Measurements from ENCODE around the gene VGF. TPM values are rescaled to one million over a fixed set of nuclear protein-coding genes. Genes with fewer than 3 reads are reported as not detected.

Gene VGF
- total RNA-seq, 1 experiment from 2014 or later: 1.2 TPM

DNA sequence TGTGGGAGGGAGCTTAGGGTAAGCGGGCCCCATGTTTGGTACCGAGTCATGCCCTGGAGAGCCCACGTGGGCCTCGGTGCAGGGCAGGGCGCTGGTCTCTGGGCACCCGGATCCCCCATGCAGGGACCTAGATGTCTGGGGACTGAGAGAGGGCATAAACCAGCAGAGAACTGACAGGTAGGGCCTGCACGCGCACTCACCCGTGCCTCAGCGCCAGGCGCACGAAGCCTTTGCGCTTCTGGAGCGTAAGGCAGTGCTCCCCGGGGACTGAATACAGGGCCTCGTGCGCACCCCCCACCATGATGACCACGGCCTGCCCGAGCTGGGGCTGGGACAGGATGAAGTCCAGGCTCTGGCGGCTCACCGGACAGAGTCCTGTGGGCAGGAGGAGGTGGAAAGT is 32.6 kb upstream of the VGF start:
- H3K9me3 Mint-ChIP-seq (ENCODE audit: unreplicated experiment): no peaks in the 10 kb centered on the region
- no peak for DNase-seq

DNA sequence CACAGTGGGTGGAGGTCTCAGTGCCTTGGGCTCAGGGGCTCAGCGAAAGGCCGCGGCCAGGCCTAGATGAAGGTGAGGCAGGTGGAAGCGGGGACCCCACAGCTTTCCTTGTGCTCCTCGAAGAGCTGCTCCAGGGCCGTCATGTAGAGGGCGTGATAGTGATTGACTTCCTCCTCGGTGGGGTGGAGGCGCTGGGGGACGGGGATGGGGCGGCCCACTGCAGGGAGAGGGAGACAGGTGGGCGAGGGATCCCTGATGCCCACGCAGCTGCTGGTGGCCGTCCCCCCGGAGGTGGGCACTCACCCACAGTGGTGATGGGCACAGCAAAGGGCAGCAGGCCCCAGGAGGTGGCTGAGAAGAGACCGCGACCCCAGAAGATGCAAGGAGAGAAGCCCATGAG is 30.5 kb upstream of the VGF start:
- TF ChIP-seq, protein P1, sequence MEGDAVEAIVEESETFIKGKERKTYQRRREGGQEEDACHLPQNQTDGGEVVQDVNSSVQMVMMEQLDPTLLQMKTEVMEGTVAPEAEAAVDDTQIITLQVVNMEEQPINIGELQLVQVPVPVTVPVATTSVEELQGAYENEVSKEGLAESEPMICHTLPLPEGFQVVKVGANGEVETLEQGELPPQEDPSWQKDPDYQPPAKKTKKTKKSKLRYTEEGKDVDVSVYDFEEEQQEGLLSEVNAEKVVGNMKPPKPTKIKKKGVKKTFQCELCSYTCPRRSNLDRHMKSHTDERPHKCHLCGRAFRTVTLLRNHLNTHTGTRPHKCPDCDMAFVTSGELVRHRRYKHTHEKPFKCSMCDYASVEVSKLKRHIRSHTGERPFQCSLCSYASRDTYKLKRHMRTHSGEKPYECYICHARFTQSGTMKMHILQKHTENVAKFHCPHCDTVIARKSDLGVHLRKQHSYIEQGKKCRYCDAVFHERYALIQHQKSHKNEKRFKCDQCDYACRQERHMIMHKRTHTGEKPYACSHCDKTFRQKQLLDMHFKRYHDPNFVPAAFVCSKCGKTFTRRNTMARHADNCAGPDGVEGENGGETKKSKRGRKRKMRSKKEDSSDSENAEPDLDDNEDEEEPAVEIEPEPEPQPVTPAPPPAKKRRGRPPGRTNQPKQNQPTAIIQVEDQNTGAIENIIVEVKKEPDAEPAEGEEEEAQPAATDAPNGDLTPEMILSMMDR (IDR thresholded peaks at IDR 0.05; ENCODE audit: insufficient read depth in 1 of 2, low read depth in 1 of 2, low read length in 1 of 2, severe bottlenecking in 1 of 2, unreplicated experiment in 1 of 2): no peak
- H3K4me3 ChIP-seq (ENCODE audit: low read depth, low read length): no peak overlapping the region
- H3K27ac Mint-ChIP-seq (ENCODE audit: unreplicated experiment): no peak overlapping the region
- no peaks in the 10 kb centered on the region for H3K9me3 ChIP-seq
- intact Hi-C loops (cut with micrococcal nuclease; ENCODE audit: unreplicated experiment): no loop called here
- H3K27me3 ChIP-seq (replicated peaks; ENCODE audit: control insufficient read depth, insufficient read depth, low read length): no peaks in the 10 kb centered on the region
- peaks cover 14% of the 10 kb centered on the region for H3K4me1 ChIP-seq
- no TSS peak for BruUV-seq (replicated peaks)
- H3K4me3 Mint-ChIP-seq (ENCODE audit: unreplicated experiment): no peak overlapping the region
- no peaks in the 10 kb centered on the region for H3K9me3 Mint-ChIP-seq (ENCODE audit: unreplicated experiment)
- no peak for DNase-seq
- CTCF ChIA-PET: no interaction called here
- H3K36me3 Mint-ChIP-seq (ENCODE audit: insufficient read depth, unreplicated experiment): no peaks in the 10 kb centered on the region
- peaks cover 7% of the 10 kb centered on the region for H3K4me1 Mint-ChIP-seq (ENCODE audit: low read depth, unreplicated experiment)
- POLR2A ChIA-PET: no interaction called here
- no peaks in the 10 kb centered on the region for H3K27me3 Mint-ChIP-seq (ENCODE audit: insufficient read depth, unreplicated experiment)
- no peaks in the 10 kb centered on the region; the same call in 1 of the 2 replicates for H3K36me3 ChIP-seq (ENCODE audit: control insufficient read depth, insufficient read depth, low read length)

More for the DNA sequence above, 32.6 kb upstream of the VGF start:
- ChIA-PET POLR2A (no interaction called here), CTCF (no interaction called here)
- Histone ChIP-seq H3K36me3 (ENCODE audit: control insufficient read depth, insufficient read depth, low read length) (no peaks in the 10 kb centered on the region; the same call in 1 of the 2 replicates), H3K27me3 (replicated peaks; ENCODE audit: control insufficient read depth, insufficient read depth, low read length) (no peaks in the 10 kb centered on the region), H3K9me3 (no peaks in the 10 kb centered on the region), H3K4me3 (ENCODE audit: low read depth, low read length) (no peak overlapping the region), H3K4me1 (peaks cover 20% of the 10 kb centered on the region)
- H3K4me1 Mint-ChIP-seq (ENCODE audit: low read depth, unreplicated experiment): peaks cover 14% of the 10 kb centered on the region
- intact Hi-C loops (cut with micrococcal nuclease; ENCODE audit: unreplicated experiment): no loop called here
- H3K27ac Mint-ChIP-seq (ENCODE audit: unreplicated experiment): no peak overlapping the region
- no peak overlapping the region for H3K4me3 Mint-ChIP-seq (ENCODE audit: unreplicated experiment)
- no TSS peak for BruUV-seq (replicated peaks)
- TF ChIP-seq, protein P1 (IDR thresholded peaks at IDR 0.05; ENCODE audit: insufficient read depth in 1 of 2, low read depth in 1 of 2, low read length in 1 of 2, severe bottlenecking in 1 of 2, unreplicated experiment in 1 of 2): no peak
- H3K27me3 Mint-ChIP-seq (ENCODE audit: insufficient read depth, unreplicated experiment): no peaks in the 10 kb centered on the region
- H3K36me3 Mint-ChIP-seq (ENCODE audit: insufficient read depth, unreplicated experiment): no peaks in the 10 kb centered on the region

DNA sequence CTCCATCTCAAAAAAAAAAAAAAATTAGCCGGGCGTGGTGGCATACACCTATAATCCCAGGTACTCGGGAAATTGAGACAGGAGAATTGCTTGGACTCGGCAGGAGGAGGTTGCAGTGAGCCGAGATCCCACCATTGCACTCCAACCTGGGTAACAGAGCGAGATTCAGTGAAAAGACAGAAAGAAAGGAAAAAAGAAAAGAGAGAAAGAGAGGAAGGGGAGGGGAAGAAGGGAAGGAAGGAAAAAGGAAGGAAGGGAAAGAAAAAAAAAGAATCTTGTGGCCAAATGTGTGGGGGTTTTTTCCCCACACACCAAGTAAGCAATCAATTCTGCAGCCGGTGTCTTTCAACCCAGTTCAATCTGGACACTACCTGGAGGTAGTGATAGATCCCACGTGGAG is 23.7 kb upstream of the VGF start:
- Histone ChIP-seq H3K36me3 (ENCODE audit: control insufficient read depth, insufficient read depth, low read length) (no peaks in the 10 kb centered on the region), H3K9me3 (no peaks in the 10 kb centered on the region), H3K27me3 (replicated peaks; ENCODE audit: control insufficient read depth, insufficient read depth, low read length) (no peaks in the 10 kb centered on the region), H3K4me1 (peaks cover 12% of the 10 kb centered on the region; the same call in 1 of the 2 replicates), H3K4me3 (ENCODE audit: low read depth, low read length) (no peak overlapping the region)
- POLR2A ChIA-PET: interaction anchor here (0.6 kb wide), 1 partner anchor 89 kb away, joined by 7 read pairs; no protein-coding TSS in a partner anchor
- CTCF ChIA-PET: interaction anchor here (0.6 kb wide), 1 partner anchor 13 kb away, joined by 5 read pairs; no protein-coding TSS in a partner anchor
- H3K4me3 Mint-ChIP-seq (ENCODE audit: unreplicated experiment): no peak overlapping the region
- H3K4me1 Mint-ChIP-seq (ENCODE audit: low read depth, unreplicated experiment): no peaks in the 10 kb centered on the region
- no peaks in the 10 kb centered on the region for H3K9me3 Mint-ChIP-seq (ENCODE audit: unreplicated experiment)
- DNase-seq: no peak
- intact Hi-C loops (cut with micrococcal nuclease; ENCODE audit: unreplicated experiment): no loop called here
- TF ChIP-seq, protein P1 (IDR thresholded peaks at IDR 0.05; ENCODE audit: insufficient read depth in 1 of 2, low read depth in 1 of 2, low read length in 1 of 2, severe bottlenecking in 1 of 2, unreplicated experiment in 1 of 2): no peak
- no peaks in the 10 kb centered on the region for H3K27me3 Mint-ChIP-seq (ENCODE audit: insufficient read depth, unreplicated experiment)
- no TSS peak for BruUV-seq (replicated peaks)
- H3K36me3 Mint-ChIP-seq (ENCODE audit: insufficient read depth, unreplicated experiment): no peaks in the 10 kb centered on the region
- H3K27ac Mint-ChIP-seq (ENCODE audit: unreplicated experiment): no peak overlapping the region

Measured in Caco-2 (cell line).